ENCODE results near the gene WAPL. TPM values are rescaled to one million over a fixed set of nuclear protein-coding genes. Genes with fewer than 3 reads are reported as not detected.

WAPL gene
- total and polyA plus RNA-seq, 2 of the 8 experiments (the other 6 are each of a cell fraction or from before 2014, with no cell fraction given): 12.8 to 48.1 TPM

DNA sequence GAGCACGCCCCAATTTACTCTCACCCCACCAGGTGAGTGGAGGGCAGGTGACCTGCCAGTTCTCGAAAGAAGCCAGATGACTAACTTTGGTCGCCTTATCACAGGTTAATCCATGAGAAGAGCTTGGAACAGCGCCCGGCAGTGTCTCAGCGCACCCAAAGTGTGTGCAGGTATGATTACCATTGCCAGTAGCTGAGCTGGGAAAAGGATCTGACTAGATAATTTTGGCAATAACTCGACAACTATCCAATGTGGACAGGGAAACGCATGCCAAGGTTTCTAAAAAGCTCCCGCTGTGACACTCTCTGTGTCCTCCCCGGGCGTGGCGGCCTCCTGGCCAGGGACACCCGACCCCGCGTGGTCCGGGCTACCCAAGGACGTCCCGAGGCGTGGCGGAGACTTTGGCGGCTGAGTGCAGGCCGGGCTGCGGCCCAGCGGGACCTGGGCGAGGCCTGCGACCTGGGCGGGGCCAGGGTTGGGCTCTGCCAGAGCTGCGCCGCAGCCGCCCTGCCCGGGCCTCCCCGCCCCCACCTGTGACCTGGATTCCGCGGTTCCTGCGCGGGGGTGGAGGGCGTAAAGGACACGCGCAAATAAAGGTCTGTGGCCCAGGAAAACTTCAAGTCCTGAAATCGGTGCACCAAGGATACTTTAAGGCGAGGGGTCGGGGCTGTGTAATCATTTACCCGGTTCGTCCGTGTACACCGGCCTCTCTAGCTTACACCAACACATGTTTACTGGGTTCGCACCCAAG, 13.7 kb upstream of the WAPL start:
- peak overlapping the region; percentile 44 for H2BK120ac ChIP-seq (replicated peaks; ENCODE audit: low read depth, low read length)
- no peak overlapping the region for H3K23ac ChIP-seq (ENCODE audit: insufficient read length)
- H4K91ac ChIP-seq (replicated peaks; ENCODE audit: insufficient read length, low read length): peak overlapping the region; percentile 91
- H3K9me3 ChIP-seq (ENCODE audit: insufficient read depth in 2 of 2, low read depth in 1 of 2, low read length in 1 of 2): no peaks in the 10 kb centered on the region
- H3K4me1 ChIP-seq (replicated peaks in 1 of 4; ENCODE audit: control insufficient read depth in 3 of 4, insufficient read depth in 4 of 4, low read length in 3 of 4): peaks cover 6 to 22% (median 15%) of the 10 kb centered on the region in 4 experiments
- no peak overlapping the region for H3K27ac ChIP-seq (ENCODE audit: low read depth, low read length)
- CTCF ChIA-PET (ENCODE audit: partially characterized antibody): interaction anchor here (0.8 to 3.0 kb wide), 10 partner anchors 9 to 141 kb away, joined by 3 to 25 read pairs (median 5); partner anchors contain the start of gene WAPL
- peak overlapping the region; percentile 80; the same call in 1 of the 2 replicates for H2BK20ac ChIP-seq (ENCODE audit: low read length)
- FAIRE-seq (no peak), DNase-seq (ENCODE audit: low read depth in 1 of 2, low spot score in 2 of 2) (peak in 1 of 2 experiments; percentile 88)
- no peak overlapping the region for H3K56ac ChIP-seq (replicated peaks; ENCODE audit: insufficient read length, low read depth, low read length)
- WGBS, 2 experiments (ENCODE audit: extremely low coverage in 1 of 2, insufficient coverage in 1 of 2, insufficient read length in 1 of 2, insufficient replicate concordance in 2 of 2, low coverage in 1 of 2, low lambda C conversion rate in 2 of 2, missing lambda C conversion rate in 1 of 2): 13% methylated on average over 37 of the region's 47 CpGs; no CpG with 5 or more reads in 1 of the 2 experiments
- H3K4me2 ChIP-seq (ENCODE audit: insufficient read depth in 1 of 2, low read depth in 2 of 2, low read length in 2 of 2): peak overlapping the region; percentile 94 to 95
- peak overlapping the region; percentile 96; the same call in 1 of the 2 replicates for H2AFZ ChIP-seq (ENCODE audit: low read length)
- peak overlapping the region in 1 of 4 experiments; percentile 13; a peak in 1 of 7 replicates for H3K9ac ChIP-seq (replicated peaks in 1 of 4; ENCODE audit: extremely low read depth in 1 of 4, low read depth in 3 of 4, low read length in 3 of 4)
- peak overlapping the region; percentile 6; the same call in 1 of the 2 replicates for H2BK5ac ChIP-seq (ENCODE audit: low read depth, low read length)
- no peak overlapping the region; the same call in 1 of the 2 replicates for H2BK15ac ChIP-seq (ENCODE audit: low read length)
- peak overlapping the region; percentile 78 to 86 (median 80) for H3K4me3 ChIP-seq (ENCODE audit: extremely low read depth in 1 of 4, insufficient read depth in 2 of 4, low read depth in 3 of 4, low read length in 4 of 4)
- H2AK5ac ChIP-seq (ENCODE audit: low read depth, low read length): no peak overlapping the region
- H3K36me3 ChIP-seq (ENCODE audit: control insufficient read depth in 2 of 4, insufficient read depth in 4 of 4, low read length in 3 of 4): no peaks in the 10 kb centered on the region
- H3K79me2 ChIP-seq (ENCODE audit: control insufficient read depth in 1 of 2, insufficient read depth in 2 of 2, low read length in 2 of 2): no peaks in the 10 kb centered on the region
- peak overlapping the region; percentile 33 for H3K4ac ChIP-seq (replicated peaks; ENCODE audit: insufficient read length, low read depth, low read length)
- H3K18ac ChIP-seq (ENCODE audit: extremely low read depth, low read length): peak overlapping the region; percentile 97
- POLR2A ChIA-PET (ENCODE audit: partially characterized antibody): interaction anchor here (0.6 to 1.9 kb wide), 3 partner anchors 14 to 28 kb away, joined by 3 to 11 read pairs (median 4); partner anchors contain the start of gene WAPL
- no peak overlapping the region for H4K8ac ChIP-seq (ENCODE audit: extremely low read depth, insufficient read depth, low read length)
- no peak overlapping the region for H4K5ac ChIP-seq (ENCODE audit: insufficient read length, low read depth, low read length)
- H4K20me1 ChIP-seq (replicated peaks in 1 of 2; ENCODE audit: control insufficient read depth in 1 of 2, insufficient read depth in 2 of 2, low read length in 2 of 2): no peaks in the 10 kb centered on the region
- H3K79me1 ChIP-seq (ENCODE audit: low read depth, low read length): no peaks in the 10 kb centered on the region
- no peak overlapping the region for H3K14ac ChIP-seq (ENCODE audit: insufficient read length)
- no peak overlapping the region for H2BK12ac ChIP-seq (ENCODE audit: low read depth, low read length)
- H3K27me3 ChIP-seq (replicated peaks in 1 of 4; ENCODE audit: control insufficient read depth in 3 of 4, extremely low read depth in 1 of 4, insufficient read depth in 3 of 4, low read length in 3 of 4): peaks cover 0 to 21% (median 10%) of the 10 kb centered on the region in 4 experiments; a peak in 5 of 7 replicates
- peaks cover 8% of the 10 kb centered on the region; the same call in 1 of the 2 replicates for H3K23me2 ChIP-seq (ENCODE audit: low read depth, low read length)
- TF ChIP-seq TAF1 (IDR thresholded peaks at IDR 0.05; ENCODE audit: low read depth, low read length) (0 out of 2 replicates have a peak, but pooled peaks have one; percentile 40), TCF12 (IDR thresholded peaks at IDR 0.05; ENCODE audit: low read depth, low read length) (no peak), POLR2A (IDR thresholded peaks at IDR 0.05; ENCODE audit: control extremely low read depth in 1 of 2, low read depth in 2 of 2, low read length in 2 of 2) (no peak; a peak in 1 of 3 replicates), TAF7 (optimal IDR thresholded peaks at IDR 0.05; ENCODE audit: borderline replicate concordance, low read depth, low read length) (no peak), PHF8 (conservative IDR thresholded peaks at IDR 0.05; ENCODE audit: low read depth, low read length) (no peak; the same call in 1 of the 2 replicates), GABPA (IDR thresholded peaks at IDR 0.05; ENCODE audit: borderline replicate concordance, insufficient read depth, low read length) (no peak), RBBP5 (IDR thresholded peaks at IDR 0.05; ENCODE audit: borderline replicate concordance, low read depth, low read length) (peak; percentile 73; the same call in 1 of the 2 replicates), TBP (IDR thresholded peaks at IDR 0.05; ENCODE audit: low read depth, low read length) (no peak), ASH2L (IDR thresholded peaks at IDR 0.05; ENCODE audit: low read length) (peak; percentile 46)
- TF ChIP-seq, protein P1, sequence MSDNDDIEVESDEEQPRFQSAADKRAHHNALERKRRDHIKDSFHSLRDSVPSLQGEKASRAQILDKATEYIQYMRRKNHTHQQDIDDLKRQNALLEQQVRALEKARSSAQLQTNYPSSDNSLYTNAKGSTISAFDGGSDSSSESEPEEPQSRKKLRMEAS (IDR thresholded peaks at IDR 0.05): peak; percentile 64
- TF ChIP-seq, protein P2, sequence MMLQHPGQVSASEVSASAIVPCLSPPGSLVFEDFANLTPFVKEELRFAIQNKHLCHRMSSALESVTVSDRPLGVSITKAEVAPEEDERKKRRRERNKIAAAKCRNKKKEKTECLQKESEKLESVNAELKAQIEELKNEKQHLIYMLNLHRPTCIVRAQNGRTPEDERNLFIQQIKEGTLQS (IDR thresholded peaks at IDR 0.05; ENCODE audit: insufficient read depth, low read depth, low read length): no peak

Measured in H1 (cell line).